Measurements from ENCODE around the gene PIEZO1. TPM values are rescaled to one million over a fixed set of nuclear protein-coding genes. Genes with fewer than 3 reads are reported as not detected.

Gene PIEZO1
- polyA plus RNA-seq, 1 of the 3 experiments (the other 2 are of a cell fraction), result 184 TPM

DNA sequence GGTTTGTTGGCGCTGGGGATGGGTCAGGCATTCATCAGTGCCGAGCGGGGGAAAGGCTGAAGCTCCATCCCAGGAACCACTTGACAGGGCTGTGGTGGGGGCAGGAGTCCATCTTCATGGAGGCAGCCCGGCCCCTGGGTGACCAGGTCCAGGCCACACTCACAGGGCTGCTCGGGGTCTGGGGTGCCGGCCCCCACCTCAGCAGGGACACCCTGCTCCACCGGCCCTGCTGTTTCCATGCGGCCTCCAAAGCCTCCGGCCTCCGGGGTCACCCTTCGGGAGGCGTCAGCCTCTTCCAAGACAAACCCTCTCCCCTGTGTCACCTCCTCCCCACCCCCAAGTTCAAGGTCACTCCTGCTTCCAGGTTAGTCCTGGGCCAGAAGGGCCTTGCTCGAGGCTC, 49.6 kb upstream of the PIEZO1 start:
- CTCF ChIA-PET, result no interaction called here
- Histone ChIP-seq H3K4me3 (ENCODE audit: low read depth in 2 of 2, low read length in 1 of 2) (no peak overlapping the region), H3K9me3 (no peaks in the 10 kb centered on the region), H3K9me2 (no peaks in the 10 kb centered on the region), H3K4me2 (no peak overlapping the region), H3K9ac (no peak overlapping the region), H2AFZ (ENCODE audit: low read depth) (no peak overlapping the region), H3K27me3 (ENCODE audit: insufficient read depth) (no peaks in the 10 kb centered on the region), H3K79me2 (ENCODE audit: insufficient read depth) (no peaks in the 10 kb centered on the region), H4K20me1 (ENCODE audit: insufficient read depth) (no peaks in the 10 kb centered on the region), H3K27ac (ENCODE audit: low read depth in 2 of 2, low read length in 1 of 2) (no peak overlapping the region), H3F3A (replicated peaks; ENCODE audit: insufficient read depth) (no peaks in the 10 kb centered on the region), H3K4me1 (ENCODE audit: control insufficient read depth in 1 of 2, insufficient read depth in 2 of 2, low read depth in 1 of 2, low read length in 1 of 2) (no peaks in the 10 kb centered on the region), H3K36me3 (replicated peaks in 1 of 2; ENCODE audit: control insufficient read depth in 1 of 2, insufficient read depth in 2 of 2, low read length in 1 of 2) (peaks cover 0 to 11% of the 10 kb centered on the region in 2 experiments)
- POLR2A ChIA-PET, result no interaction called here
- TF ChIP-seq, protein P1, sequence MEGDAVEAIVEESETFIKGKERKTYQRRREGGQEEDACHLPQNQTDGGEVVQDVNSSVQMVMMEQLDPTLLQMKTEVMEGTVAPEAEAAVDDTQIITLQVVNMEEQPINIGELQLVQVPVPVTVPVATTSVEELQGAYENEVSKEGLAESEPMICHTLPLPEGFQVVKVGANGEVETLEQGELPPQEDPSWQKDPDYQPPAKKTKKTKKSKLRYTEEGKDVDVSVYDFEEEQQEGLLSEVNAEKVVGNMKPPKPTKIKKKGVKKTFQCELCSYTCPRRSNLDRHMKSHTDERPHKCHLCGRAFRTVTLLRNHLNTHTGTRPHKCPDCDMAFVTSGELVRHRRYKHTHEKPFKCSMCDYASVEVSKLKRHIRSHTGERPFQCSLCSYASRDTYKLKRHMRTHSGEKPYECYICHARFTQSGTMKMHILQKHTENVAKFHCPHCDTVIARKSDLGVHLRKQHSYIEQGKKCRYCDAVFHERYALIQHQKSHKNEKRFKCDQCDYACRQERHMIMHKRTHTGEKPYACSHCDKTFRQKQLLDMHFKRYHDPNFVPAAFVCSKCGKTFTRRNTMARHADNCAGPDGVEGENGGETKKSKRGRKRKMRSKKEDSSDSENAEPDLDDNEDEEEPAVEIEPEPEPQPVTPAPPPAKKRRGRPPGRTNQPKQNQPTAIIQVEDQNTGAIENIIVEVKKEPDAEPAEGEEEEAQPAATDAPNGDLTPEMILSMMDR (IDR thresholded peaks at IDR 0.05), result no peak
- TF ChIP-seq, protein P2, sequence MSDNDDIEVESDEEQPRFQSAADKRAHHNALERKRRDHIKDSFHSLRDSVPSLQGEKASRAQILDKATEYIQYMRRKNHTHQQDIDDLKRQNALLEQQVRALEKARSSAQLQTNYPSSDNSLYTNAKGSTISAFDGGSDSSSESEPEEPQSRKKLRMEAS (IDR thresholded peaks at IDR 0.05; ENCODE audit: low read depth), result no peak
- TF ChIP-seq POLR2AphosphoS5 (IDR thresholded peaks at IDR 0.05; ENCODE audit: low read depth, low read length), result no peak
- TF ChIP-seq, protein P3, sequence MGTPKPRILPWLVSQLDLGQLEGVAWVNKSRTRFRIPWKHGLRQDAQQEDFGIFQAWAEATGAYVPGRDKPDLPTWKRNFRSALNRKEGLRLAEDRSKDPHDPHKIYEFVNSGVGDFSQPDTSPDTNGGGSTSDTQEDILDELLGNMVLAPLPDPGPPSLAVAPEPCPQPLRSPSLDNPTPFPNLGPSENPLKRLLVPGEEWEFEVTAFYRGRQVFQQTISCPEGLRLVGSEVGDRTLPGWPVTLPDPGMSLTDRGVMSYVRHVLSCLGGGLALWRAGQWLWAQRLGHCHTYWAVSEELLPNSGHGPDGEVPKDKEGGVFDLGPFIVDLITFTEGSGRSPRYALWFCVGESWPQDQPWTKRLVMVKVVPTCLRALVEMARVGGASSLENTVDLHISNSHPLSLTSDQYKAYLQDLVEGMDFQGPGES (IDR thresholded peaks at IDR 0.05; ENCODE audit: low read depth, low read length), result no peak
- TF ChIP-seq, protein P4, sequence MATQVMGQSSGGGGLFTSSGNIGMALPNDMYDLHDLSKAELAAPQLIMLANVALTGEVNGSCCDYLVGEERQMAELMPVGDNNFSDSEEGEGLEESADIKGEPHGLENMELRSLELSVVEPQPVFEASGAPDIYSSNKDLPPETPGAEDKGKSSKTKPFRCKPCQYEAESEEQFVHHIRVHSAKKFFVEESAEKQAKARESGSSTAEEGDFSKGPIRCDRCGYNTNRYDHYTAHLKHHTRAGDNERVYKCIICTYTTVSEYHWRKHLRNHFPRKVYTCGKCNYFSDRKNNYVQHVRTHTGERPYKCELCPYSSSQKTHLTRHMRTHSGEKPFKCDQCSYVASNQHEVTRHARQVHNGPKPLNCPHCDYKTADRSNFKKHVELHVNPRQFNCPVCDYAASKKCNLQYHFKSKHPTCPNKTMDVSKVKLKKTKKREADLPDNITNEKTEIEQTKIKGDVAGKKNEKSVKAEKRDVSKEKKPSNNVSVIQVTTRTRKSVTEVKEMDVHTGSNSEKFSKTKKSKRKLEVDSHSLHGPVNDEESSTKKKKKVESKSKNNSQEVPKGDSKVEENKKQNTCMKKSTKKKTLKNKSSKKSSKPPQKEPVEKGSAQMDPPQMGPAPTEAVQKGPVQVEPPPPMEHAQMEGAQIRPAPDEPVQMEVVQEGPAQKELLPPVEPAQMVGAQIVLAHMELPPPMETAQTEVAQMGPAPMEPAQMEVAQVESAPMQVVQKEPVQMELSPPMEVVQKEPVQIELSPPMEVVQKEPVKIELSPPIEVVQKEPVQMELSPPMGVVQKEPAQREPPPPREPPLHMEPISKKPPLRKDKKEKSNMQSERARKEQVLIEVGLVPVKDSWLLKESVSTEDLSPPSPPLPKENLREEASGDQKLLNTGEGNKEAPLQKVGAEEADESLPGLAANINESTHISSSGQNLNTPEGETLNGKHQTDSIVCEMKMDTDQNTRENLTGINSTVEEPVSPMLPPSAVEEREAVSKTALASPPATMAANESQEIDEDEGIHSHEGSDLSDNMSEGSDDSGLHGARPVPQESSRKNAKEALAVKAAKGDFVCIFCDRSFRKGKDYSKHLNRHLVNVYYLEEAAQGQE (IDR thresholded peaks at IDR 0.05; ENCODE audit: low read depth, low read length), result no peak
- no peak for TF ChIP-seq RAD21 (IDR thresholded peaks at IDR 0.05; ENCODE audit: low read length)
- no peak for TF ChIP-seq FOXJ3 (CRISPR knock-in tag; IDR thresholded peaks at IDR 0.05)
- no peak for TF ChIP-seq MEF2A (IDR thresholded peaks at IDR 0.05; ENCODE audit: borderline replicate concordance, low read depth)
- no peak for TF ChIP-seq MXI1 (IDR thresholded peaks at IDR 0.05; ENCODE audit: low read depth, low read length)
- no peak for TF ChIP-seq SMC3 (IDR thresholded peaks at IDR 0.05; ENCODE audit: low read depth, low read length)
- no peak for TF ChIP-seq RCOR1 (IDR thresholded peaks at IDR 0.05; ENCODE audit: low read length)
- TF ChIP-seq NFIC (IDR thresholded peaks at IDR 0.05; ENCODE audit: borderline replicate concordance), result no peak
- TF ChIP-seq GATA2 (CRISPR knock-in tag; IDR thresholded peaks at IDR 0.05), result no peak
- no peak for TF ChIP-seq TEAD4 (IDR thresholded peaks at IDR 0.05; ENCODE audit: borderline replicate concordance, insufficient read depth)
- no CpG with 5 or more reads among the region's 13 CpGs for WGBS (ENCODE audit: low lambda C conversion rate)
- no peak for DNase-seq

Measured in SK-N-SH (cell line).